SK-N-MC (cell line): ENCODE data around the gene SLC25A14.

ENCODE experiments used
- EZH2 ChIP-seq: fragments of 200-600 bp; sonication (generic); IDR thresholded peaks from one replicate; pipeline ENCODE4 v1.6.1; 2017; ENCODE audit warnings: antibody characterized with exemption
- FOXP2 ChIP-seq: optimal IDR thresholded peaks from 2 replicates; pipeline ENCODE3; 2011; ENCODE audit warnings: mild to moderate bottlenecking, moderate library complexity; ENCODE audit not compliant: insufficient read depth; ENCODE audit errors: extremely low read length, control extremely low read depth
- POLR2AphosphoS5 ChIP-seq: IDR thresholded peaks from 2 replicates; pipeline ENCODE4 v1.6.1; 2012; ENCODE audit warnings: mild to moderate bottlenecking, low read depth, low read length, borderline replicate concordance

GRCh38 chrX:130299279-130300009 lies 40.3 kb upstream of the SLC25A14 start:
- no peak for TF ChIP-seq POLR2AphosphoS5
- no peak for TF ChIP-seq EZH2
- no peak for TF ChIP-seq FOXP2
